Measurements from ENCODE around the gene SEC24C.

GRCh38 chr10:73774637-73775036, 30.5 kb downstream of the SEC24C start:
- TF ChIP-seq CTCF (IDR thresholded peaks at IDR 0.05): no peak
- TF ChIP-seq EZH2 (IDR thresholded peaks at IDR 0.05): no peak
- no peak for TF ChIP-seq EZH2phosphoT487 (IDR thresholded peaks at IDR 0.05)

All from neural progenitor cell (in vitro differentiated cells).